GM21381 (cell line): ENCODE results near the gene BTRC.

ENCODE experiments used
- ATAC-seq: cut with Tn5 transposase; IDR thresholded peaks from one replicate; pipeline ENCODE4 v1.9.1; 2021; ENCODE audit warnings: mild to moderate bottlenecking, moderate library complexity; ENCODE audit not compliant: unreplicated experiment

Gene BTRC

DNA sequence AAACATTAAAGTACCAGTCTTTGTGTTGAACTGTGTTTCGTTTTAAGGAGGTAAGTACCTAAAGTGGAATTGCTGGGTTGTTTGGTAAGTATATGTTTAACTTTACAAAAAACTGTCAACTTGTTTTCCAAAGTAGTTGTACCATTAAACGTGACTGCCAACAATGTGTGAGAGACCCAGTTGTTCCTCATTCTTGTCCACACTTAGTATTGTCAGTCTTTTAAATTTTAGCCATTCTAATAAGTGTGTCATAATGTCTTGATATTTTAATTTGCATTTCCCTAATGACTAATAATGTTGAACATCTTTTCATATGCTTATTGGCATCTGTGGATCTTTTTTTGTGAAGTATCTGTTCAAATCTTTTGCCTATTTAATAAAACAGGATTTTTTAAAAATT, 159.8 kb downstream of the BTRC start:
- no peak for ATAC-seq

DNA sequence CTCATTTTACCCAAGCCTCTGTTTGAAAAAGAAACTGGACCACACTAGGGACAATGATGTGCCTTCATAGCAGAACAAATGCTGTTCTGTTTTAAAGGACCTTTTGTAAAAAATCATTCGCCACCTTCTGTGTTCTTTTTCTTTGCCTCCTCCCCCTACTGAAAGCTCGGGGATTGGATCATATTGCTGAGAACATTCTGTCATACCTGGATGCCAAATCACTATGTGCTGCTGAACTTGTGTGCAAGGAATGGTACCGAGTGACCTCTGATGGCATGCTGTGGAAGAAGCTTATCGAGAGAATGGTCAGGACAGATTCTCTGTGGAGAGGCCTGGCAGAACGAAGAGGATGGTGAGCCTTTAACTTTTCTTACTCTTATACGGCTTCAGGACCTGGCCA, 171.9 kb downstream of the BTRC start:
- no peak for ATAC-seq

DNA sequence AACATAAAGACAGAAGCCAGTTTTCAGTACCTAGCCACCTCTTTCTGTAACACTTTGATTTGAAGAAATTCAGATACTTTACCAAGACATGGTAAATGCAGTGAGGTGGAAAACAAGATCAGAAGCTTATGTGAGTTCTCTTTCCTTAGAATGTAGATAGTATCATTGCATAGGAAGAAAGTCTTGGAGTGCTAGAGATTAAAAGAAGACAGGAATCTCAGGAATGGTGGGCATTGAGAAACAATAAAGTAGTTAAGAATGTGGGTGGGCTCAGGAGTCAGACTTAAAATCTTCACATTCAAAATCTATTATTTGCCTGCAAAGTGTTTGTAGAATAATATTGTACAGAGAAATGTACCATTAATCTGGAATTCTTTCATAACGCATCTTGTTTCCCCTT, 175.2 kb downstream of the BTRC start:
- no peak for ATAC-seq

DNA sequence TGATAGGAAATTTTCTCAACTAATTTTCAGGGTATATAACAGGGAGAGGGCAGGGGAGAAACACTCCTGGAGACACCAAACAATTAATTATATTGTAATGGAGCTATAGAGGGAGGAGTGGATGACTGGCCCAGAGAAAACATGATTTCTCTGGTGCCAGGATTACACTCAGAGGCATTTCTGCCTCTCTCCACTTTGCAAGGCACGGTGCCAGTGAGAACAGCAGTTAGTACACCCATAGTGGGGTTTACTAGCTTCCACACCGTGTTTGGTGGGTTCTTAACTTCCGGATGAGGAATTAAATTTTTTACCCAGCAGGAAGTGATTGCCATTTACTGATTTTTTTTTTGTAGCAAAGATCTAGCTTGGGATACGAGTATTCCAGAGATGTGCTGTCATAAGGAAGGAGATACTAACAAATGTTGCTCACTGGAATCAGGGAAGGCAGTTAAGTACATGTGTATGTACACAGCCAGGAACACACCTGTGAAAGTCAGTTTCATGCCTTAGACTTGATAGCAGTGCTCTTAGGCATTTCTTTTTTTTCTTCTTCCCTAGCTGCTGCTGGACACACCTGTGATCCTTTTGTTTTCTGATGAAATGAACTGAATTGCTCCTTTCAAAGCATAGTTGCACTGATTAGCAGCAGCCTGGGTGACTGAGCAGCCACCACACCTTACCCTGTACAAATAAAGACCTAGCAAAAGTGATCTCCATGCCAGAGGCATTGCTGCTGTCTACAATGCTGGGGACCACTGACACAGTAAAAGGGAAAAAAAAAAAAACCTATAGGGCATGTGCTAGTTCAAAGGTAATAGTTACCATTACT, 176.0 kb downstream of the BTRC start:
- no peak for ATAC-seq

DNA sequence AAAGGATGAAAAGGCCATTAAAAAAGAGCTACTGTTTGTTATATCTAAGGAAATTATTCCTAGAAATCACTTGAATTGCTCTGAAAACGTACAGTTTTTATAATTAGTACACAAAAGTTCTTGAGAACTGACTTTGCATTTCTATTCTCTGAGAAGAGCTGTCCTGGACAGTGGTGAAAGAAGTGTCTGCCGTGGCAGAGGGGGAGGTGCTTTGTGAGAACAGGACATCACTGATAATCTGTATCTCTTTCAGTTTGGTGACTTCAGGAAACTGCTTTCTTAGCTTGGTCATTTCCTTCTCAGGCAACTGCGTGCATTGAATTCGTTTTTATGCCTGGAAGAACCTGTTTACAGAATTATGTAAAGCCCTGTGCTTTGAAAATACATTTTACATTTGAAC, 182.0 kb downstream of the BTRC start:
- no peak for ATAC-seq

DNA sequence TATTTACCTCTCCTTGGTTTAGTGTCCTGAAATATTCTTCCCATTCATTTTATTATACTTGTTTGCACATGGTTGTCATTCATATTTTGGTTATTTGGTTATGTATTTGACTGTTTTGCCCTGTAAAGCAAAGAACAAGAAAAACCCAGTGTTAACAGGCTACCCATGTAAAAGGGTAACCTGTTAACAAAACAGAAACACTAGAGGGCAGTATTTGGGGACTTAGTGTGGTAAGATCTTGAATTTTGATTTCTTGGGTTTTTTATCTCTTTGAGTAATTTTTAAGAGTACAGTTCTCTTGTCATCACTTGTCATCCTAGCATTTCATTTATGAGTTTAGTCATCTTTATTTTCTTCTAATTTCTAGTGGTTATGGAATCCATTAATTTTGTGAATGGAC, 182.8 kb downstream of the BTRC start:
- ATAC-seq: no peak

DNA sequence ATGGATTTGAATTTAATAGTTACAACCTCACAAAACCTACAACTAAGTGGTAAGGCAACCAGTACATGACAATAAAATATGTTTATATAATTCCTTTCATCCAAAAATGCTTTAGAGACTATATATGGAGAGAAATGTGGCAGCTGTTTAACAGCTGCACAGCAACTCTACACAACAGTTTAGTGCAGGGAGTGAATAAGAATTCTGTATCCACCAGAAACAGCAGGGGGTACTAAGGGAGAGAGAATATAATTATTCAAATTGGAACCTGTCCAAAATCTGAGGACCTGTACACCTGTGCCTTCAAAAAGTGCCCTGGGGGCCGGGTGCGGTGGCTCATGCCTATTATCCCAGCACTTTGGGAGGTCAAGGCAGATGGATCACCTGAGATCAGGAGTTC, 184.5 kb downstream of the BTRC start:
- no peak for ATAC-seq

DNA sequence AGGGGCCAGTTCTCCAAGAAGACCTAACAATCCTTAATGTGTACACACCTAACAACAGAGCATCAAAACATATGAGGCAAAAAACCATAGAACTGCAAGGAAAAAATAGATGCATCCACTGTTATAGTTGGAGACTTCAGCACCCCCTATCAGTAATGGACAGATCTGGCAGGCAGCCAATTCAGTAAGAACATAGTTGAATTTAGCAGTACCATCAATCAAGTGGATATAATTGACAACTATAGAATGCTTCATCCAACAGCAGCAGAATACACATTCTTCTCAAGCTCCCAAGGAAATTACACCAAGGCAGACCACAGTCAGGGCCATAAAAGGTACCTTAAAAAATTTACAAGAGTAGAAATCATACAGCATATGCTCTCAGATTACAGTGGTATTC, 191.9 kb downstream of the BTRC start:
- no peak for ATAC-seq

DNA sequence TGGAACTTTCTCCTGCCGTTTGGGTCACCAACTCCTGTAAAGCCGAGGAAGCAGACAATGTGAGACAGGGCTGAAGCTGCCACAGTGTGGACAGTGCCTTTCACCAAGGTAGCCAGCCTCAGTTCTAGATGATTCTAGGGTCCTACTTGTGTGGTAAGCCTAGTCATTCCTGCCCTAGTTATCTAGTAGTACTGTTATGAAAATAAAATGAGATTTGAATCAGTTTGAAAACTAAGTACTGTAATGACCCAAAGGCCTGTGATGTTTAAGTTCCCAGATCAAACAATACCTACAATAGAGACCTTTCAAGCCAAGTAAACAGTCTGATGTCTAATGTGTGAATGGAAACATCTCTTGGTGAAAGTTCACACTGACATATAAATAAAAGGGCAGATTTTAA, 197.0 kb downstream of the BTRC start:
- no peak for ATAC-seq

DNA sequence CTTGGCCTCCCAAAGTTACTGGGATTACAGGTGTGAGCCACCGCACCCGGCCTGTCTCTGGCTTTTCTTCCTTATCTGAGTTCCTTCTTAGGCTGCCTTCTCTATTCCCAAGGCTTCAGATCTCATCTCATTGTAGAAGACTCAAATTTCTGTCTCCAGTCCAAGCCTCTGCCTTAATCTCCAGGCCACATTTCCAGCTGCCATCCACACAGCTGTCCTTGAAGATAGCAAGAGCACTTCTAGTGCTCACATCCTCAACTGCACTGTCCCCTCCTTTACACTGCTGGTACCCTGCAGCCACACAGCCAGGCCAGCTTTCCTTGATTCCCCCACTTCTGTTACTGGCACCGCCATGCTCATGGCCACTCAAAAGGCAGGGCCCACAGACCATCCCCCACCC, 198.5 kb downstream of the BTRC start:
- no peak for ATAC-seq

DNA sequence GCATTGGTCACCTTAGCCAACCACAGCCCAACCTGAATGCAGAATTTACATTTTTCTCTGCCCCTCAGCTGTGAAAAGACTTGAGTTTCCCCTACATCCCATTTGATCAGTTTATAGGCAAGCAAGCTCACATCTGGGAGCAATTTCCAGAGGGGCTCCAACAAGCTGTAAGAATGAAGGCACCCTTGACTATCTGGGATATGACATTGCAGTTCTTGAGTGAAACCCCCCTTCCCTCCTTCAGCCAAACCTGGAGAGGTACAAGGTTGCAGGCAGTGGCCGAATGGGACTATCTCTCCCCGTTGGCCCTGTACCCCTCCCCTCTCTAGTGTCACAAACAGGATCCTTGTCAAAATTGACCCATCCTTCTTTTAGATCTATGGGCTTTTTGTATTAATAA, 203.6 kb downstream of the BTRC start:
- no peak for ATAC-seq

DNA sequence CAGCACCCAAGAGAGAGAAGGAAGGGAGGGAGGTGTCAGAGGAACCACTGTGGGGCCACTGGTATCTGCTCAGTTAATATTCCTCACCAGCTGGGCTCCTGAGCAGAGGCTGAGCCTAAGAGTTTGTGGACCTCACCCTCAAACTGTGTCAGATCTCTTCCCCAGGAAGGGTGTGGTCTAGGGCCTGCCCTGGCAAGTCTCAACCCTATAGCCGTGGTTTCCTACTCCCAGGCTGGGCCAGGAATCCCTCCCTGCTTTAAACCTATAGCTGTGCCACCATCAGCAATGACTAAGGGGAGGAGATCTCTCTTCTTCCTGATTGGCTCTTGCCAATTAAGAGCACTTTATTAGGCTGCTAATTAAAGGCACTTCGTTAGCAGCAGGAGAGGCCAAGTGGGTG, 204.2 kb downstream of the BTRC start:
- no peak for ATAC-seq

DNA sequence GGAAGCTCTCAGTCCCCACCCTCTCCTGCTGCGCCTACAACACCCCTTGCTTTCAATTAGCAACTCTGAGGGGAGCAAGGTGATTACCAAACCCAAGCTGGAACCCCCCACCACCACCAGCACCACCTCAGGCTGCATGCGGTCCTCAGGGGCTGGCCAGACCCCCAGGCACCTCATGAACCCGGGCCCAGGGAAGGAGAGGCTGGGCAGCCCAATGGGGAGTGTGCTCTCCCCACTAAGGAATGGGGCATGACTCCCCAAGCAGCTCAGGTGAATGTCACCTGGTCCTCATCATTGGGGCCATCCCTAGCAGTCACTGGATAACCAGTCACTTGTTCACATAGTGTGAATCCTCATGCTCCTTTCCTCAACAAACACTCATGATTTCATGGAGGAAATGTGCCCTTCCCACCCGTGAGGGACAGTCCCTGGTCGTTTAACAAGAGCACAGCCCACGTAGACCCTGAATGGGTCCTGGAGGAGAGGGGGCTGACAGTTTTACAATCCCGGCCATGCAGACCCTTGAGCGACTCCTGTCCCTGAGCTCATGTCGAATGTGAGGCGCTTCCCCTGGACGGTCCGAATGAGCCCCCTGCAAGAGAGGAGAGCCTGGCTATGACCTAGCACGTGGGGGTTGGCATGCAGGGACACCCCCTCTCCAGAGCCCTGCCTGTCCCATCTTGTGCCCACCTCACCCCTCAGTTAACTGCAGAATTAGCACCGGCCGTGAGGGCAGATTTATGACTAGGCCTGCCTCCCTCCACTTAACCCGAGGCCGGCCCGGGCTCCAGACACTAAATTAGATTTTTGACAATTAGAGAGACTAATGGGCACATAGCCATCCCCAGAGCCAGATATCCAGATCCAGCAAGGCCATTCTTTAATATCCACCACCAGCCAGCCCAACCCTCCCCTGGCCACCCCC, 205.0 kb downstream of the BTRC start:
- no peak for ATAC-seq

DNA sequence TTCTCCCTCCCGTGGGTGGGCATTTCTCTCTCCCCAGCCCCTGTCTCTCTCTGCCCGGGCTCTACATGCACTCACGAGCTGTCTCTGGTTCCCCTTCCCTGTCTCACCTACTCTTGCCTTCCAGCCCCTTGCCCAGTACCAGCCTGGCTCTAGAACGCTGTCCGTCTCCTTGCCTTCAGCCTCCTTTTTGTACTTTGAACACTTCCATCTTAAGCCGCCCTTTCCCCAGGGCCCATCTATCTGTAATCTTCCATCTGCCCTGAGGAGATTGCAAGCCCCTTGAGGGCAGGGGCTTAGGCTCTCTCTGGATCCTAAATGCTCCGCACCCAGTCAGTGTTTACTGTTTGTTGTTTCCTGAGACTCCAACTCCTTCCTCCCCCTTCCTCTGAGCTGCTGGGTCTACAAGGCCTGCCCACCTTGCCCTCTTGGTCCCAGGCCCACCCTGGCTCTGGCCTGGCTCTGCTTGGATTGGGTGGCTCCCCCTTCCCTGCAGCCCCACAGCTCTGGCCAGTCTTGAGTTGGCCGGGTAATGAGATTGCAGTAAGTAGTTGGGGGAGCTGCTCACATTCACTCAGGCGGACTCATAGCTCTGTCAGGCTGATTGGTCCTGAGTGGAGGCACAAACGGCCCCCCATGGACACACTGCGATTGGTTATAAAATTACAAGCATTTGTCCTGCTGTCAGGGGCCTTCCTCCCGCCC, 205.8 kb downstream of the BTRC start:
- no peak for ATAC-seq

DNA sequence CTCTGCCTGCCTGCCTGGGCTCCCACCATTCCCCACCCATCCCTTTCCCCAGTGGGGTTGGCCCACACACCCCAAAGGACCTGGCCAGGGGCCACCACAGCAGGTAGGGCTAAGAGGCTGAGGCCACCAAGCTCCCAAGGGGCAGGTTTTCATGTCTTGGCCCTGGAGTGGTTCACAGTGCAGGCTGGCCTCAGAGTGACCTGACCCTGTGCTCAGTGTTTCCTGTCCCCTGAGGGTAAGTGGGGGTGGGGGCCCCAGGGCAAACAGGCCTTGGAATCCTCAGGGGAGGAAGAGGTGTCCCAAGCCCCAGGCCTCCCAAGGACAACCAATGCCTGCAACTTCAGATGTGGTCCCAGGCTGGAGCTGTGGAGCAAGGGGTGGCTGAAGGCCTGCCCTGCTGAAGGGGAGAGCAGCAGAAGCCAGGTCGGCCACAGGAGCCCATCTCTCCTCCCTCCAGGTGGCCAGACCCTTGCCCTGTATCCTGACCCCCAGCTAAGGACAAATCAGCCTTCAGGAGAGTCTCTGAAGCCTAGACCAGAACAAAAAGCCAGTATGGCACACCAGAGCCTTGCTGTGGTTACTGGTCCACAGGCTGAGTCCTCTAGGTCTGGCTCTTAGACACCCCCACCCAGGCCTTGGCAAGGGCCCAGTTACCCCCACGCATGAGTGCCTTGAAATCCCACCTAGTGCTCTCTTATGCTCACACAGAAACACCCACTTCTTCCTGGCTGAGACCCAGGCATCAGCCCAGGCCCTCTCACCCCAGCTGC, 206.5 kb downstream of the BTRC start:
- no peak for ATAC-seq

DNA sequence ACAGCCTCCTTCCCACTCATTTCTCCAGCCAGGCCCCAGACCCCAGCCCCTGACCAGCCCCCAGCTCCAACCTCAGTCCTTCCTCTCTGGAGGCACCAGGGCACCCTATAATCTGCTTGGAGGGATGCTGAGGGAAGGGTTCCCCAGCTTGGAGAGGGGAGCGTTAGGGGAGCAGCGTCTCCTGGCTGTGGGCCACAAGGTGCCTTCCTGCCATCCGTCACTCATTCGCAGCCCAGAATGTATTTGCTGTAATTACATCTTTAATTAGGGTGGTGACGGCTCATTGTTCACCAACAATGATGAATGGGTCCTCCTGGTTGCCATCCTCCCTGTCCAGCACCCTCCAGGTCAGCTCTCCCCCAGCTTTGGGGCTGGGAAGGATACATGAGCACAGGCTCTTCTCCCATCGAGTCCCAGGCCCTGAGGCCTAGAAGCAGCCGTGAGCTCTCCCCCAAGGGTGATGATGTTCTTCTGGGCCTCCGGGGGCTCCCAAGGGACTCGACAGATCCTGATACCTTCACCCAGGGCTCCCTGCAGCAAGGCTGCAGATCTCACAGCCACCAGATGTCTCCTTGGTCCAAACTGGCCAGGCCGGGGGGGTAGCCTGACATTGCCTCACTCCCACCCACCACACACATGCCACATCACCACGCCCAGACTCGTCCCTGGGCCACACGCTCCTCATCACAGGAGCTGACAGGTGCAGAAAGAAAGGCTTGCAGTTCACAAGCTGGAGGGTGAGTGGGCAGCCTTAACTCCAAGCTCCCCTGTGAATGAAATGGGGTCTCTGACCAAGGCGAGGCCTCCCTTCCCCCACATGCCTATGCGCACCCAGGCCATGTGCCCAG, 207.3 kb downstream of the BTRC start:
- ATAC-seq: no peak

DNA sequence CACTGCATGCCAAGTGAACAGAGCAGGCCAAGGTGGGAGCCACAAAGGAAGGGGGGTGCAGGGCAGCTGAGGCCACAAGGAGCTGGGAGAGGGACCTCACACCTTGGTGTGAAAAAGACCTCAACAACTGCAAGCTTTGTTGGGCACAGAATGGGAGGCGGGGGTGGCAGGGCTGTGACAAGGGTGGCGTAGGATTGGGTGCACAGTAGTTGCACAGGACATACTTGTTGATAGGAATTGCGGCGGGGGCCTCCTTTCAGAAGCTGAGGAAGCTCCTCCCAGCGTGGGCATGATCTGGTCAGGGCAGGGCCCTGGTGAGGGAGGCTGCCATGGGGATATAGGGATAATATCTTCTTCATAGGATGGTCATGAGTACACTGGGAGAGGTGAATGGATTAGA, 208.3 kb downstream of the BTRC start:
- no peak for ATAC-seq

DNA sequence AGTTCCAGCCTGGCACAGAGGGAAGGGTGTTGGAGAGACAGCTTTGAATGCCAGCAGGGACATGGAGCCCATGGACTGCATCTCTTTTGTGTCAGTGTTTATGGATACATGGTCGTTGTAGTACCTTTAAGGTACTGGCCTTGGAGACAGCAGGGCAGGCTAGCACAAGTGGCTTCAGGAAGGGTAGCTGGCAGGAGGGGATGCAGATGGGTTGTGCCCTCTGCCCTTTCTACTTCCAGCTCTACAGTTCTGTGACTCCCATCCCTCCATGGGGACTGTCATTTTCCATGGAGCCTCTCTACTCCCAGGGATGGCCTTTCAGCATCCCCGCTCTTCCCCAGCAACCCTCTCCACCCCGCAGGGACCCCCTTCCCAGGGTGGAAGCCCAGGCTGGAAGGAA, 209.0 kb downstream of the BTRC start:
- ATAC-seq: no peak

DNA sequence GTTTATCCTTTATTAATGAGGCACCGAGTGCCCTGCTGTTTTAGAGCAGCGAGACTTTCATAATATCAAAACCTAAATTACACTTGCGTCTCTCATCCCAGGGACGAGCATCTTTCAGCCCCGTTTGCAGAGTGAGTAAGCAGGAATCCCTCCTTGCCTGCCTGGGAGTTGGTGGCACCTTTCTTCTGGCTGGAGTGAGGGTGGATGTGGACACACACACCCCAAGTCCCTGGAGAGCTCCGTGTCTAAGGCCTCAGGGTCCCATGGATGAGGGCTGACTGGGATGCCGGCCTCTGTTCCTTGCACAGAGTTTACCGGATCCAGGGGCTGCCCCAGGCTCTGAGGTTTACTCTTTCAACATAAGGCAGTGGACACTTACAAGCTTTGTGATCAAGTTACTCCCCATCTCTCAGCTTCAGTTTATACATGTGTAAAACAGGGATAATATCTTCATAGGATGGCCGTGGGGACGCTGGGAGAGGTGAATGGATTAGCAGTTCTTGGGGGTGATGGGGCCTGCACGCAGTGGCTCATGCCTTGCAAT, 209.6 kb downstream of the BTRC start:
- no peak for ATAC-seq
